NT2/D1 (cell line): ENCODE measurements around the gene MED26.

Experiments
- DNase-seq: peaks from one replicate; pipeline ENCODE4 v3.0.0-alpha.2; 2011; ENCODE audit warnings: low read depth, low spot score
- H3K27me3 ChIP-seq: 2 replicates; pipeline ENCODE4 v1.6.0; 2011; ENCODE audit warnings: mild to moderate bottlenecking; ENCODE audit not compliant: insufficient read length, insufficient read depth
- H3K36me3 ChIP-seq: 2 replicates; pipeline ENCODE4 v1.6.1; 2011; ENCODE audit warnings: mild to moderate bottlenecking, low read length, mixed read lengths; ENCODE audit not compliant: insufficient read depth, insufficient read length
- H3K4me1 ChIP-seq: 2 replicates; pipeline ENCODE4 v1.5.1; 2011; ENCODE audit not compliant: insufficient read depth, insufficient read length
- H3K4me3 ChIP-seq: 2 replicates; pipeline ENCODE4 v1.5.1; 2011; ENCODE audit warnings: low read depth; ENCODE audit not compliant: insufficient read length
- H3K9ac ChIP-seq: 2 replicates; pipeline ENCODE4 v1.6.0; 2011; ENCODE audit warnings: low read depth; ENCODE audit not compliant: insufficient read length
- H3K9me3 ChIP-seq: 2 replicates; pipeline ENCODE4 v1.5.1; 2011; ENCODE audit warnings: mild to moderate bottlenecking, low read length; ENCODE audit not compliant: insufficient read depth
- SUZ12 ChIP-seq: IDR thresholded peaks from 2 replicates; pipeline ENCODE4 v1.6.1; 2011; ENCODE audit not compliant: insufficient read length, insufficient read depth; ENCODE audit errors: extremely low read depth
- YY1 ChIP-seq: IDR thresholded peaks from 2 replicates; pipeline ENCODE4 v1.6.1; 2011; ENCODE audit not compliant: insufficient read length, insufficient read depth
- ZNF274 ChIP-seq: IDR thresholded peaks from 2 replicates; pipeline ENCODE4 v1.6.1; 2011; ENCODE audit warnings: mild to moderate bottlenecking, low read depth, low read length

Gene MED26

GRCh38 chr19:16586991-16587832 lies 40.8 kb downstream of the MED26 start:
- Histone ChIP-seq H3K9me3 (no peaks in the 10 kb centered on the region), H3K9ac (no peak overlapping the region), H3K27me3 (no peaks in the 10 kb centered on the region), H3K4me3 (no peak overlapping the region), H3K4me1 (peaks cover 56% of the 10 kb centered on the region), H3K36me3 (peaks cover 11% of the 10 kb centered on the region)
- no peak for TF ChIP-seq SUZ12
- DNase-seq, result no peak

- H3K9me3 ChIP-seq, result no peaks in the 10 kb centered on the region
- DNase-seq, result no peak
- H3K27me3 ChIP-seq, result no peaks in the 10 kb centered on the region
- H3K36me3 ChIP-seq, result peaks cover 18% of the 10 kb centered on the region
- peak overlapping the region; percentile 45 for H3K9ac ChIP-seq
- no peak overlapping the region for H3K4me3 ChIP-seq
- TF ChIP-seq YY1 (no peak), SUZ12 (no peak), ZNF274 (no peak)
- peaks cover 53% of the 10 kb centered on the region for H3K4me1 ChIP-seq
Observed at GRCh38 chr19:16586477-16586871, 41.5 kb downstream of the MED26 start.

GRCh38 chr19:16585808-16586476 lies 42.1 kb downstream of the MED26 start:
- H3K36me3 ChIP-seq, result peaks cover 22% of the 10 kb centered on the region
- no peak for DNase-seq
- no peaks in the 10 kb centered on the region for H3K9me3 ChIP-seq
- peak overlapping the region; percentile 13 for H3K9ac ChIP-seq
- peaks cover 57% of the 10 kb centered on the region for H3K4me1 ChIP-seq
- H3K27me3 ChIP-seq, result no peaks in the 10 kb centered on the region
- TF ChIP-seq SUZ12, result no peak
- TF ChIP-seq YY1, result no peak
- H3K4me3 ChIP-seq, result no peak overlapping the region

- Histone ChIP-seq H3K9ac (peak overlapping the region; percentile 27), H3K4me3 (no peak overlapping the region), H3K9me3 (no peaks in the 10 kb centered on the region), H3K27me3 (no peaks in the 10 kb centered on the region), H3K36me3 (peaks cover 27% of the 10 kb centered on the region), H3K4me1 (peaks cover 57% of the 10 kb centered on the region)
- DNase-seq, result no peak
- TF ChIP-seq ZNF274 (no peak), SUZ12 (no peak), YY1 (no peak)
Observed at GRCh38 chr19:16585094-16585801, 42.8 kb downstream of the MED26 start.

- Histone ChIP-seq H3K9me3 (no peaks in the 10 kb centered on the region), H3K4me1 (peaks cover 52% of the 10 kb centered on the region), H3K4me3 (peak overlapping the region; percentile 17), H3K27me3 (no peaks in the 10 kb centered on the region), H3K9ac (peak overlapping the region; percentile 27), H3K36me3 (peaks cover 33% of the 10 kb centered on the region)
- peak; percentile 57 for DNase-seq
- no peak for TF ChIP-seq YY1
- no peak for TF ChIP-seq ZNF274
- TF ChIP-seq SUZ12, result no peak
Observed at GRCh38 chr19:16584248-16585093, 43.5 kb downstream of the MED26 start.

- H3K9me3 ChIP-seq, result no peaks in the 10 kb centered on the region
- H3K4me3 ChIP-seq, result no peak overlapping the region
- no peak for DNase-seq
- no peaks in the 10 kb centered on the region for H3K27me3 ChIP-seq
- peaks cover 48% of the 10 kb centered on the region for H3K36me3 ChIP-seq
- no peak overlapping the region for H3K9ac ChIP-seq
- peaks cover 43% of the 10 kb centered on the region for H3K4me1 ChIP-seq
- no peak for TF ChIP-seq ZNF274
- no peak for TF ChIP-seq SUZ12
- no peak for TF ChIP-seq YY1
Observed at GRCh38 chr19:16582486-16583261, 45.3 kb downstream of the MED26 start.
